Measurements from ENCODE around the gene QRSL1. TPM values are rescaled to one million over a fixed set of nuclear protein-coding genes. Genes with fewer than 3 reads are reported as not detected.

Gene QRSL1
- polyA plus RNA-seq, 3 donors = 5.7 to 7.8 (median 5.8) TPM

GRCh38 chr6:106692819-106693208 is 63.4 kb downstream of the QRSL1 start:
- H3K27me3 ChIP-seq (ENCODE audit: control insufficient read depth in 2 of 2, insufficient read depth in 2 of 2, low read length in 2 of 2) = no peaks in the 10 kb centered on the region

GRCh38 chr6:106693418-106693817 is 64.0 kb downstream of the QRSL1 start:
- peaks cover 0 to 2% (median 0%) of the 10 kb centered on the region in 7 donors for H3K9me3 Mint-ChIP-seq

More at GRCh38 chr6:106692819-106693208, 63.4 kb downstream of the QRSL1 start:
- H3K27me3 Mint-ChIP-seq (ENCODE audit: low read depth in 3 of 3) = peaks cover 2 to 5% (median 3%) of the 10 kb centered on the region in 3 donors
- Histone ChIP-seq H3K9me3 (replicated peaks in 1 of 2; ENCODE audit: control insufficient read depth in 1 of 2, insufficient read depth in 1 of 2, low read length in 2 of 2) (no peaks in the 10 kb centered on the region), H3K79me2 (ENCODE audit: insufficient read depth, low read length) (no peaks in the 10 kb centered on the region), H3K27ac (ENCODE audit: low read depth in 1 of 2, low read length in 2 of 2) (no peak overlapping the region), H3K9ac (ENCODE audit: insufficient read depth, low read length, poor library complexity, severe bottlenecking) (no peak overlapping the region), H3K4me1 (ENCODE audit: control insufficient read depth in 1 of 2, insufficient read depth in 2 of 2, low read length in 2 of 2) (no peaks in the 10 kb centered on the region), H3K36me3 (replicated peaks in 1 of 2; ENCODE audit: control insufficient read depth in 1 of 2, insufficient read depth in 2 of 2, low read length in 2 of 2) (no peaks in the 10 kb centered on the region), H3K4me3 (replicated peaks in 1 of 3; ENCODE audit: low read depth in 2 of 3, low read length in 3 of 3) (no peak overlapping the region), H3K4me2 (replicated peaks; ENCODE audit: extremely low read depth, low read length, poor library complexity, severe bottlenecking) (no peak overlapping the region), H4K20me1 (ENCODE audit: insufficient read depth, low read length) (no peaks in the 10 kb centered on the region), H2AFZ (ENCODE audit: insufficient read depth, low read depth, low read length, poor library complexity, severe bottlenecking) (no peak overlapping the region)
- no peak overlapping the region for H3K4me3 Mint-ChIP-seq
- no peak for TF ChIP-seq CTCF (IDR thresholded peaks at IDR 0.05)
- peaks cover 0 to 2% (median 0%) of the 10 kb centered on the region in 7 donors for H3K9me3 Mint-ChIP-seq
- DNase-seq = no peak
- intact Hi-C loops (cut with micrococcal nuclease) = no loop called here
- H3K27ac Mint-ChIP-seq = no peak overlapping the region
- H3K4me1 Mint-ChIP-seq = peaks cover 5% of the 10 kb centered on the region
- no peaks in the 10 kb centered on the region for H3K36me3 Mint-ChIP-seq
- 100% methylated on average over 2 of the region's 3 CpGs for WGBS (ENCODE audit: insufficient coverage)

More at GRCh38 chr6:106693418-106693817, 64.0 kb downstream of the QRSL1 start:
- Histone ChIP-seq H3K36me3 (replicated peaks in 1 of 2; ENCODE audit: control insufficient read depth in 1 of 2, insufficient read depth in 2 of 2, low read length in 2 of 2) (no peaks in the 10 kb centered on the region), H3K4me3 (replicated peaks in 1 of 3; ENCODE audit: low read depth in 2 of 3, low read length in 3 of 3) (no peak overlapping the region), H3K9me3 (replicated peaks in 1 of 2; ENCODE audit: control insufficient read depth in 1 of 2, insufficient read depth in 1 of 2, low read length in 2 of 2) (no peaks in the 10 kb centered on the region), H4K20me1 (ENCODE audit: insufficient read depth, low read length) (no peaks in the 10 kb centered on the region), H3K79me2 (ENCODE audit: insufficient read depth, low read length) (no peaks in the 10 kb centered on the region), H3K27ac (ENCODE audit: low read depth in 1 of 2, low read length in 2 of 2) (no peak overlapping the region), H2AFZ (ENCODE audit: insufficient read depth, low read depth, low read length, poor library complexity, severe bottlenecking) (no peak overlapping the region), H3K27me3 (ENCODE audit: control insufficient read depth in 2 of 2, insufficient read depth in 2 of 2, low read length in 2 of 2) (no peaks in the 10 kb centered on the region), H3K4me2 (replicated peaks; ENCODE audit: extremely low read depth, low read length, poor library complexity, severe bottlenecking) (no peak overlapping the region), H3K4me1 (ENCODE audit: control insufficient read depth in 1 of 2, insufficient read depth in 2 of 2, low read length in 2 of 2) (no peaks in the 10 kb centered on the region), H3K9ac (ENCODE audit: insufficient read depth, low read length, poor library complexity, severe bottlenecking) (no peak overlapping the region)
- Mint-ChIP-seq H3K27ac (no peak overlapping the region), H3K27me3 (ENCODE audit: low read depth in 3 of 3) (peaks cover 2 to 5% (median 3%) of the 10 kb centered on the region in 3 donors), H3K4me3 (no peak overlapping the region), H3K4me1 (peaks cover 9% of the 10 kb centered on the region), H3K36me3 (no peaks in the 10 kb centered on the region)
- TF ChIP-seq CTCF (IDR thresholded peaks at IDR 0.05) = no peak
- DNase-seq = no peak
- WGBS (ENCODE audit: insufficient coverage) = no CpG with 5 or more reads among the region's 2 CpGs
- intact Hi-C loops (cut with micrococcal nuclease) = no loop called here

All from CD14-positive monocyte (primary cell).